ENCODE results near the gene ATG7.

The ATG7 gene

GRCh38 chr3:11556851-11557644 lies 284.9 kb downstream of the ATG7 start:
- peak; percentile 20 for DNase-seq

- no peak for DNase-seq
Observed at GRCh38 chr3:11558002-11558401, 285.8 kb downstream of the ATG7 start.

DNA sequence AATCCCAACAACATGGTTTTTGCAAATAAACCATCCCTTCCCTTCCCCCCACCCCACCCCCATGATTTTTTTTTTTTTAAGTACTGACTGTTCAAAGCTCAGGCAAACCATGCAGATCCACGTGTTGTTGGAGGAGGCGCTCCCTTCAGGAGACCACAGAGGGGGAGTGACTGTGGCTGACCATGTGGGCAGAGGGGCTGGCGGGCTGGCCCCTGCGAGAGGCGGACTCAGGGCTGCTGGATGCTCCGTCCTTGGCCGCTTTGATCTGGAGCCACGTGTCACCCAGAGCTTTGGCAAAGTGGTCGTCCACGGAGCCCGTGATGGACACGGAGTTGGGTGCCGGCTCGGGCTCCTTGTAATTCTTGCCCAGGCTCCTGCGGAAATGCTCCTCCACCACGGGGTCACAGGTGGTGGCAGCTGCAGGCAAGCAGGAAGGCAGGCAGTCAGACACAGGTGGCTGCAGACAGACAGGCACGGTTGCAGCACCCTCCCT lies 286.3 kb downstream of the ATG7 start:
- DNase-seq = no peak

GRCh38 chr3:11558918-11559815 lies 287.0 kb downstream of the ATG7 start:
- no peak for DNase-seq

- DNase-seq = no peak
Observed at GRCh38 chr3:11559816-11560633, 287.8 kb downstream of the ATG7 start.

DNA sequence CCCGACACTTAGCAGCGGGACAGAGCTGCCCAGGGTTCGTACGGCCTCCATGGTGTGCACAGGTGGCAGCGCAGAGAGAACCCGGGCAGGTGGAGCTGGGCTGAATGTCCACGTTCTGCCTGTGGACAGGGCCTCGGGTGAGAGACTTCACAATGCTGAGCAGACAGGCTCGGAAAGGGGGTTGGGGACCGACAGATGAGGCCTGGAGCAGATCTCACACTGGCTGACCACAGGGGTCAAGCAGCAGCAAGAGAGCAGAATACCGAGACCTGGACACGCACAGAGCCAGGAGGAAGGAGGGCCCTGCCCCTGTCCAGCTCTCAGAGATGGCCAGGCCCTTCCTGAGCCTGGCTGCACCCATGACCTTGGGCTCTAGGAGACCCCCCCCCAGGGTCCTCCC lies 288.5 kb downstream of the ATG7 start:
- no peak for DNase-seq

DNA sequence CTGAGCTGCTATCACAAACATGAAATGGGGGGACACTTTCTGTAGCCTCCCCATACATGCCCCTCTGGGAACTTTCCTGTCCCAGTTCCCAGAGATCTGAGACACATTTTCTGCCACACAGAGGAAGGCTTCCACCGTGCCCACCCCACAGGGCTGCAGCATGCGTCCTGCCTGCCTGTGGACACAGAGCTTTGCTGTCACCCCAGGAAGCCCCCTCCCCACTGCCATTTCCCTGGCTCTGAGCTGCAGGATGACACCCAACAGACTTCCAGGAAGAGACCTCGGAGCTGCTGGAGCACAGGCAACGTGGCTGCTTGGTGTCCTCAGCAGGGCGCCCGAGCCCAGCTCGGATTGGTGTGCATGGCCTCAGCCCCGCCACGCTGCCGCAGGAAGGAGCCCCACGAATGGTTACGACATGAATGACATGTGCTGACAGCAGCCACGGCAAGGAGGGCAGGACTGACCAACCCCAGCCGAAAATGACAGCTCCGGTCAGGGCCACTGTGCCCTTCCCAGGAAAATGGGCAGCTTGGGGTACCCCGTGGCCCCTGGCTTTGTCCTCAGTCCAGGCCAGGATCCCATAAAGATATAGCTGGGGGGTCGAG lies 290.2 kb downstream of the ATG7 start:
- no peak for DNase-seq

GRCh38 chr3:11563159-11563864 lies 291.1 kb downstream of the ATG7 start:
- DNase-seq = no peak

DNA sequence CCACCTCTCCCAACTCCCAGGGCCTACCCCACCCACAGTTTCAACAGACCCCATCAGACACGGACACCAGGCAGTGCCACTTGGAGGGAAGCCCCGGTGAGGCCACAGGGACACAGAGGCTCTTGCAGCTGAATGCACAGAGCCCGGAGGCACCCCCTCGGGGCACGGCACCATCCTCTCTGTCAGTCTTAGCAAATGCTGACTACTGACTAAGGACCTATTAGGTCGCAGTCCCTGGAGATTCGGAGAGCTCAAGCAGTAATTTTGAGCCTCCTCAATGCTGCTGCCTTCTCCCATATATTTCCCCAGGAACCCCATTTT lies 291.6 kb downstream of the ATG7 start:
- no peak for DNase-seq

DNA sequence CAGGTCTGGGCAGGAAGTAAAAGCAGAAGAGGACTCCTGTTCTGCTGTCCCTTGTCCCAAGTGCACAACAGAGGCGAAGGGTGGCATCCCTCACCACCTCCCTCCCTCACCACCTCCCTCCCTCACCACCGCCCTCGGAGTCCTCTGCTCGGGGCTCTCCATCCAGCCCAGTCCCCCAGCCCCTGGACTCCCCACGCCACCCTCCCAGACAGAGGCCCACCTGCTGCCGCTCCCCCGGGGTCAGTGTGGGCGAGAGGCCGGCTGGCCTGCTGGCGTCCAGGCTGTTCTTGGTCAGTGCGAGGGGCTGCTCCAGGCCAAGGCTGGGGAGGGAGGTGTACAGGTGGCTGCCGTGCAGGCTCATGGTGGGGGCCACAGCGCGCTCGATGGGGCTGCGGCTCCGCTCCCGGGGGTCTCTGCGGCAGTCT lies 292.4 kb downstream of the ATG7 start:
- no peak for DNase-seq

DNA sequence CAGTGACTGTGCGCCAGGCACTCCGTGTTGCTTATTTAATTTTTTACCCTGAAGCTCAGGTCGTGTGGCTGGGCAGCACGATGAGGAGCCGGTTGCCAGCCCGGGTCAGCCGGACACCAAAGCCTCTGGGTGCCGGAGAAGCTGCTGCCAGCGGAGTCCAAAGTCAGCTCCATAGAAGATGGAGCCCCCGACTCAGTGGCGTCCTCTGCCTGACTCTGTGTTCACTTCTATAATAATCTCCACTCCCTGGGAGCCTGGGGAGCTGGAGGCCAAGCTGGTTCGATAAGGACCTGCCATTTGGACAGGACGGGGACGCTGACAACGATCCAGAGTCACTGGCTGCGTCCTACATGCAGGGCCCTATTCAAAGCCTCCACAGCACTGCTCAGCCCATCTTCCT lies 292.9 kb downstream of the ATG7 start:
- DNase-seq = no peak

GRCh38 chr3:11565492-11565891 lies 293.3 kb downstream of the ATG7 start:
- DNase-seq = no peak

- DNase-seq = no peak
Observed at GRCh38 chr3:11565932-11566331, 293.7 kb downstream of the ATG7 start.

DNA sequence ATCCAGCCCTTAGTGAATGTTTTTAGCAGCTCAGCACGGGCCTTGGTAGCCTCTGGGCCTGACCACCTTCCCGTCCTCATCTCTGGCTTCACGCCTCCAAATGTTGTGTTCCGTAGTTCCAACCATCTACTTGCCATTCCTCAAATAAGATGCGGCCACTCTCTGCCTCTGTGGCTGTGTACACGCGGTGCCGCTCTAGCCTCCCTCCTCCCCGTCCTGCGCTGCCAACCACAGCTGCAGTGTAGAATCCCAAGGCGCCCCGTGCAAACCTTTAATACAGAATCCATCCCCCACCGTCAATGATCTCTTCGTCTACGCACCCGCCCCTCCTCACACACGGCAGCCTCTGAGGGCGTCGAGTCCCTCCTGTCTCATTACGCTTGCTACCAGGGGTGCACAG lies 294.3 kb downstream of the ATG7 start:
- DNase-seq = no peak

GRCh38 chr3:11566916-11567315 lies 294.7 kb downstream of the ATG7 start:
- no peak for DNase-seq

GRCh38 chr3:11567516-11568467 lies 295.6 kb downstream of the ATG7 start:
- no peak for DNase-seq

GRCh38 chr3:11568503-11569155 lies 296.4 kb downstream of the ATG7 start:
- DNase-seq = no peak

DNA sequence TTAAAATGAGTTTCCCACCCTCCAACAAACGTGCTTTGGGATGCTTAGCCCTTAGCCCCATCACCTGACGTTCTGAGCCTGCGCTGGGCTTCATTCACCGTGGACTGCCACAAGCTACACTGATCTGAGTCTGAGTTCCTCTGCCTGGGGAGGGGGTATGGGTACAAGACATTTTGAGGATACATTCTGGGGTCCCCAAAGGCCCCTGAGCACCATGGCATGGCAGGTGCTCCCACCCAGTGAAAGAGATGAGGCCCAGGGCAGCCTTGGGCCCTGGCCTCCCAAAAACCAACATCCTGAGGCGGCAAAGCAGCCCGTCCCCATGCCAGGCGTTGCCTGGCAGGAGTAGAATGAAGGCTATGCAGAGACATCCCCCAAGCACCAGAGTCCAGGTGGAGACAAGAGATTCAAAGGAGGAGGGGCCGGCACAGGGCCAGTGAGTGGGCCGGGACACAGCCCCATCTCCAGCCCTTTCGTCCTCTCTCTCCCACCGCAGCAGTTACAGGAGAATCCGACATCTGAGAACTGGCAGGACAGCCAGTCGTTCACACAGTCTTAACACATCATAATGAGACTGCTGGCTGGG lies 297.1 kb downstream of the ATG7 start:
- DNase-seq = no peak

GRCh38 chr3:11570251-11570650 lies 298.1 kb downstream of the ATG7 start:
- DNase-seq = no peak

All from NCI-H2171 (cell line).